K562 (cell line): Measurements from ENCODE around the gene SLC8A2. TPM values are rescaled to one million over a fixed set of nuclear protein-coding genes. Genes with fewer than 3 reads are reported as not detected.

Experiments used
- ARID2 ChIP-seq: fragments of 450-650 bp; IDR thresholded peaks from 2 replicates; pipeline ENCODE4 v1.6.1; 2017; ENCODE audit warnings: antibody characterized with exemption, mild to moderate bottlenecking
- GATA2 ChIP-seq: sonication (generic); formaldehyde crosslinking; IDR thresholded peaks from 2 replicates; pipeline ENCODE4 v1.4.0; 2020; ENCODE audit warnings: mild to moderate bottlenecking, missing genetic modification reagents
- HDAC6 ChIP-seq: IDR thresholded peaks from 2 replicates; pipeline ENCODE4 v1.6.1; 2012; ENCODE audit warnings: low read depth, mild to moderate bottlenecking, control low read depth, inconsistent platforms, low read length, moderate library complexity
- MTA2 ChIP-seq: fragments of 450-650 bp; IDR thresholded peaks from 2 replicates; pipeline ENCODE4 v1.6.1; 2016; ENCODE audit warnings: low read depth
- SUPT5H ChIP-seq: fragments of 450-650 bp; IDR thresholded peaks from 2 replicates; pipeline ENCODE4 v1.6.1; 2016
- VEZF1 ChIP-seq: fragments of 200-800 bp; sonication (Bioruptor generic); IDR thresholded peaks from 2 replicates; pipeline ENCODE4 v1.6.1; 2017; ENCODE audit warnings: missing genetic modification characterization, missing compliant biosample characterization
- ZBED1 ChIP-seq: IDR thresholded peaks from 2 replicates; pipeline ENCODE4 v1.6.1; 2014
- ZNF263 ChIP-seq: sonication (generic); formaldehyde crosslinking; IDR thresholded peaks from 2 replicates; pipeline ENCODE4 v1.8.0; 2022; ENCODE audit warnings: mild to moderate bottlenecking, missing genetic modification reagents, borderline replicate concordance
- ZNF766 ChIP-seq: fragments of 200-800 bp; sonication (Bioruptor generic); conservative IDR thresholded peaks from 2 replicates; pipeline ENCODE4 v1.6.1; 2016; ENCODE audit warnings: missing genetic modification characterization, missing compliant biosample characterization
- ZSCAN32 ChIP-seq: fragments of 450-650 bp; formaldehyde crosslinking; IDR thresholded peaks from 2 replicates; pipeline ENCODE4 v1.4.0; 2020; ENCODE audit warnings: mild to moderate bottlenecking, moderate library complexity
- polyA plus RNA-seq, 8 experiments: library from polyadenylated mRNA; depleted of rRNA in 4 of 8; stranded (reverse) in 5 of 8; unstranded in 3 of 8; fragments of >200 nt; fragmentation: Nextera tagmentation in 2 of 8; fragmentation: Illumina TruSeq in 1 of 8; extraction: Ambion mirVana in 2 of 8; extraction: Trizol in 1 of 8; gene quantifications; 2 replicates each; pipeline versions ENCODE4 v1.2.1 to v1.2.3, GENCODE V29; 2011 to 2014; ENCODE audit warnings: inconsistent platforms in 1 of 8, missing spikeins in 1 of 8
- total RNA-seq, 7 experiments: library from RNA; depleted of rRNA in 6 of 7; stranded (reverse); fragments of >200 nt in 6 of 7; fragmentation: Illumina TruSeq in 2 of 7; extraction: Trizol in 2 of 7; gene quantifications; 2 replicates each; pipeline versions ENCODE4 v1.2.1 to v1.2.3, GENCODE V29; 2011 to 2021; ENCODE audit warnings: low replicate concordance in 1 of 7
- TF ChIP-seq, protein P1 (sequence below): fragments of 200-600 bp; sonication (generic); IDR thresholded peaks from one replicate; pipeline ENCODE4 v1.6.1; 2012; ENCODE audit warnings: mild to moderate bottlenecking, low read depth, low read length, inconsistent platforms
- TF ChIP-seq, protein P2 (sequence below): fragments of 250-450 bp; sonication (Bioruptor Pico); IDR thresholded peaks from 2 replicates; pipeline ENCODE4 v1.8.0; 2022; ENCODE audit warnings: inconsistent platforms, mild to moderate bottlenecking, moderate library complexity, borderline replicate concordance

Gene SLC8A2
- total and polyA plus RNA-seq, 9 of the 15 experiments (the other 6 are each of a cell fraction or from before 2014, with no cell fraction given): 0.07 to 0.66 (median 0.24) TPM; not detected in 3

- TF ChIP-seq, protein P1, sequence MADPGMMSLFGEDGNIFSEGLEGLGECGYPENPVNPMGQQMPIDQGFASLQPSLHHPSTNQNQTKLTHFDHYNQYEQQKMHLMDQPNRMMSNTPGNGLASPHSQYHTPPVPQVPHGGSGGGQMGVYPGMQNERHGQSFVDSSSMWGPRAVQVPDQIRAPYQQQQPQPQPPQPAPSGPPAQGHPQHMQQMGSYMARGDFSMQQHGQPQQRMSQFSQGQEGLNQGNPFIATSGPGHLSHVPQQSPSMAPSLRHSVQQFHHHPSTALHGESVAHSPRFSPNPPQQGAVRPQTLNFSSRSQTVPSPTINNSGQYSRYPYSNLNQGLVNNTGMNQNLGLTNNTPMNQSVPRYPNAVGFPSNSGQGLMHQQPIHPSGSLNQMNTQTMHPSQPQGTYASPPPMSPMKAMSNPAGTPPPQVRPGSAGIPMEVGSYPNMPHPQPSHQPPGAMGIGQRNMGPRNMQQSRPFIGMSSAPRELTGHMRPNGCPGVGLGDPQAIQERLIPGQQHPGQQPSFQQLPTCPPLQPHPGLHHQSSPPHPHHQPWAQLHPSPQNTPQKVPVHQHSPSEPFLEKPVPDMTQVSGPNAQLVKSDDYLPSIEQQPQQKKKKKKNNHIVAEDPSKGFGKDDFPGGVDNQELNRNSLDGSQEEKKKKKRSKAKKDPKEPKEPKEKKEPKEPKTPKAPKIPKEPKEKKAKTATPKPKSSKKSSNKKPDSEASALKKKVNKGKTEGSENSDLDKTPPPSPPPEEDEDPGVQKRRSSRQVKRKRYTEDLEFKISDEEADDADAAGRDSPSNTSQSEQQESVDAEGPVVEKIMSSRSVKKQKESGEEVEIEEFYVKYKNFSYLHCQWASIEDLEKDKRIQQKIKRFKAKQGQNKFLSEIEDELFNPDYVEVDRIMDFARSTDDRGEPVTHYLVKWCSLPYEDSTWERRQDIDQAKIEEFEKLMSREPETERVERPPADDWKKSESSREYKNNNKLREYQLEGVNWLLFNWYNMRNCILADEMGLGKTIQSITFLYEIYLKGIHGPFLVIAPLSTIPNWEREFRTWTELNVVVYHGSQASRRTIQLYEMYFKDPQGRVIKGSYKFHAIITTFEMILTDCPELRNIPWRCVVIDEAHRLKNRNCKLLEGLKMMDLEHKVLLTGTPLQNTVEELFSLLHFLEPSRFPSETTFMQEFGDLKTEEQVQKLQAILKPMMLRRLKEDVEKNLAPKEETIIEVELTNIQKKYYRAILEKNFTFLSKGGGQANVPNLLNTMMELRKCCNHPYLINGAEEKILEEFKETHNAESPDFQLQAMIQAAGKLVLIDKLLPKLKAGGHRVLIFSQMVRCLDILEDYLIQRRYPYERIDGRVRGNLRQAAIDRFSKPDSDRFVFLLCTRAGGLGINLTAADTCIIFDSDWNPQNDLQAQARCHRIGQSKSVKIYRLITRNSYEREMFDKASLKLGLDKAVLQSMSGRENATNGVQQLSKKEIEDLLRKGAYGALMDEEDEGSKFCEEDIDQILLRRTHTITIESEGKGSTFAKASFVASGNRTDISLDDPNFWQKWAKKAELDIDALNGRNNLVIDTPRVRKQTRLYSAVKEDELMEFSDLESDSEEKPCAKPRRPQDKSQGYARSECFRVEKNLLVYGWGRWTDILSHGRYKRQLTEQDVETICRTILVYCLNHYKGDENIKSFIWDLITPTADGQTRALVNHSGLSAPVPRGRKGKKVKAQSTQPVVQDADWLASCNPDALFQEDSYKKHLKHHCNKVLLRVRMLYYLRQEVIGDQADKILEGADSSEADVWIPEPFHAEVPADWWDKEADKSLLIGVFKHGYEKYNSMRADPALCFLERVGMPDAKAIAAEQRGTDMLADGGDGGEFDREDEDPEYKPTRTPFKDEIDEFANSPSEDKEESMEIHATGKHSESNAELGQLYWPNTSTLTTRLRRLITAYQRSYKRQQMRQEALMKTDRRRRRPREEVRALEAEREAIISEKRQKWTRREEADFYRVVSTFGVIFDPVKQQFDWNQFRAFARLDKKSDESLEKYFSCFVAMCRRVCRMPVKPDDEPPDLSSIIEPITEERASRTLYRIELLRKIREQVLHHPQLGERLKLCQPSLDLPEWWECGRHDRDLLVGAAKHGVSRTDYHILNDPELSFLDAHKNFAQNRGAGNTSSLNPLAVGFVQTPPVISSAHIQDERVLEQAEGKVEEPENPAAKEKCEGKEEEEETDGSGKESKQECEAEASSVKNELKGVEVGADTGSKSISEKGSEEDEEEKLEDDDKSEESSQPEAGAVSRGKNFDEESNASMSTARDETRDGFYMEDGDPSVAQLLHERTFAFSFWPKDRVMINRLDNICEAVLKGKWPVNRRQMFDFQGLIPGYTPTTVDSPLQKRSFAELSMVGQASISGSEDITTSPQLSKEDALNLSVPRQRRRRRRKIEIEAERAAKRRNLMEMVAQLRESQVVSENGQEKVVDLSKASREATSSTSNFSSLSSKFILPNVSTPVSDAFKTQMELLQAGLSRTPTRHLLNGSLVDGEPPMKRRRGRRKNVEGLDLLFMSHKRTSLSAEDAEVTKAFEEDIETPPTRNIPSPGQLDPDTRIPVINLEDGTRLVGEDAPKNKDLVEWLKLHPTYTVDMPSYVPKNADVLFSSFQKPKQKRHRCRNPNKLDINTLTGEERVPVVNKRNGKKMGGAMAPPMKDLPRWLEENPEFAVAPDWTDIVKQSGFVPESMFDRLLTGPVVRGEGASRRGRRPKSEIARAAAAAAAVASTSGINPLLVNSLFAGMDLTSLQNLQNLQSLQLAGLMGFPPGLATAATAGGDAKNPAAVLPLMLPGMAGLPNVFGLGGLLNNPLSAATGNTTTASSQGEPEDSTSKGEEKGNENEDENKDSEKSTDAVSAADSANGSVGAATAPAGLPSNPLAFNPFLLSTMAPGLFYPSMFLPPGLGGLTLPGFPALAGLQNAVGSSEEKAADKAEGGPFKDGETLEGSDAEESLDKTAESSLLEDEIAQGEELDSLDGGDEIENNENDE: no peak
- TF ChIP-seq, protein P2, sequence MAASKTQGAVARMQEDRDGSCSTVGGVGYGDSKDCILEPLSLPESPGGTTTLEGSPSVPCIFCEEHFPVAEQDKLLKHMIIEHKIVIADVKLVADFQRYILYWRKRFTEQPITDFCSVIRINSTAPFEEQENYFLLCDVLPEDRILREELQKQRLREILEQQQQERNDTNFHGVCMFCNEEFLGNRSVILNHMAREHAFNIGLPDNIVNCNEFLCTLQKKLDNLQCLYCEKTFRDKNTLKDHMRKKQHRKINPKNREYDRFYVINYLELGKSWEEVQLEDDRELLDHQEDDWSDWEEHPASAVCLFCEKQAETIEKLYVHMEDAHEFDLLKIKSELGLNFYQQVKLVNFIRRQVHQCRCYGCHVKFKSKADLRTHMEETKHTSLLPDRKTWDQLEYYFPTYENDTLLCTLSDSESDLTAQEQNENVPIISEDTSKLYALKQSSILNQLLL (CRISPR knock-in tag): no peak
- TF ChIP-seq ZNF766 (CRISPR knock-in tag) (no peak), ARID2 (peak; percentile 72), ZNF263 (CRISPR knock-in tag) (0 out of 2 replicates have a peak, but pooled peaks have one; percentile 27), ZBED1 (no peak), ZSCAN32 (CRISPR knock-in tag) (no peak), MTA2 (0 out of 2 replicates have a peak, but pooled peaks have one; percentile 5), VEZF1 (no peak; the same call in 1 of the 2 replicates), SUPT5H (no peak), GATA2 (CRISPR knock-in tag) (0 out of 2 replicates have a peak, but pooled peaks have one; percentile 10), HDAC6 (no peak)
Observed at GRCh38 chr19:47427241-47428176, 44.2 kb downstream of the SLC8A2 start (continued).
